ENCODE measurements around the gene PGR. TPM values are rescaled to one million over a fixed set of nuclear protein-coding genes. Genes with fewer than 3 reads are reported as not detected.
"Not testable (repeated sequence)": the region's sequence is repeated elsewhere in the genome, so short reads cannot be mapped to it uniquely, and the experiment has no call there.

PGR gene
- polyA plus RNA-seq, 3 donors: 0.07 to 0.16 (median 0.10) TPM

DNA sequence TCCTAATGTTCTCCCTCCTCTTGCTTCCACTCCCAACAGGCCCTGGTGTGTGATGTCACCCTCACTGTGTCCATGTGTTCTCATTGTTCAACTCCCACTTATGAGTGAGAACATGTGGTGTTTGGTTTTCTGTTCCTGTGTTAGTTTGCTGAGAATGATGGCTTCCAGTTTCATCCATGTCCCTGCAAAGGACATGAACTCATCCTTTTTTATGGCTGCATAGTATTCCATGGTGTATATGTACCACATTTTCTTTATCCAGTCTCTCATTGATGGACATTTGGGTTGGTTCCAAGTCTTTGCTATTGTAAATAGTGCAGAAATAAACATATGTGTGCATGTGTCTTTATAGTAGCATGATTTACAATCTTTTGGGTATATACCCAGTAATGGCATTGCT, 115.9 kb downstream of the PGR start:
- not testable (repeated sequence) for DNase-seq (ENCODE audit: low read depth in 3 of 3, low spot score in 2 of 3)

GRCh38 chr11:101011881-101012280, 117.7 kb downstream of the PGR start:
- DNase-seq (ENCODE audit: low read depth in 3 of 3, low spot score in 2 of 3): no peak

DNA sequence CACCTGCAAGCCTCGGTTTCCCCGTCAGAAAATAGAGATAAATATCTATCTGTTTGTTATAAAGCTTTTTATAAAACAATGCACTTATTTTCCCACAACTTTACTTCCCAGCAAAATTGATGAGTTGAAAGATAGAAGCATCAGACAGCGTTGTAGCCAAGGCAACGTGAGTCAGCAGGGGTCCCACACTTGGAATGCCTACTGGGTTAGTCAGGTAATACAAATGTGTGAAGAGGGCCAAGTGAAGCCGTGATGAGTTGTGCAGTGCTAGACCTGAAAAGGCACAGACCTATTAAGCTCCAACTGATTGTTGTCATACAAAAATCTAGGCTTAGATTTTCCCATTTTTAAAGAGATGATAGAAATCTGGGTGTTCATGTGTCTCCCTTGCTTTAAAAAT, 118.7 kb downstream of the PGR start:
- no peak for DNase-seq (ENCODE audit: low read depth in 3 of 3, low spot score in 2 of 3)

DNA sequence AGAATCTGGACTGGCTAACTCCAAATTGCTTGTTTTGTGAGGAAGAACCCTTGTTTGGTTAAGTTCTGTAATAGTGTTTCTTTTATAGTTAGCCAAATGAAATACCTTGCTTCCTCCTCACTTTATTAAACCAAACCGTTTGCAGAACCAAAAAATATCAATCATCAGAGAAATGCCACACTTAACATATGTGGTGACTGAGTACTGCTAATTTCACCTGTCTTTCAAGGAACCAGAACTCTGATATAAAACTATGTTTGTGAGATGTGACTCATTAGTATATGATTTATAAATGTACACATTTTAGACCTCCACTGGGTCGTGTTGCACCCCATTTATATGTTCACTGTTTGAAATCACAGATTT, 119.9 kb downstream of the PGR start:
- no peak for DNase-seq (ENCODE audit: low read depth in 3 of 3, low spot score in 2 of 3)

DNA sequence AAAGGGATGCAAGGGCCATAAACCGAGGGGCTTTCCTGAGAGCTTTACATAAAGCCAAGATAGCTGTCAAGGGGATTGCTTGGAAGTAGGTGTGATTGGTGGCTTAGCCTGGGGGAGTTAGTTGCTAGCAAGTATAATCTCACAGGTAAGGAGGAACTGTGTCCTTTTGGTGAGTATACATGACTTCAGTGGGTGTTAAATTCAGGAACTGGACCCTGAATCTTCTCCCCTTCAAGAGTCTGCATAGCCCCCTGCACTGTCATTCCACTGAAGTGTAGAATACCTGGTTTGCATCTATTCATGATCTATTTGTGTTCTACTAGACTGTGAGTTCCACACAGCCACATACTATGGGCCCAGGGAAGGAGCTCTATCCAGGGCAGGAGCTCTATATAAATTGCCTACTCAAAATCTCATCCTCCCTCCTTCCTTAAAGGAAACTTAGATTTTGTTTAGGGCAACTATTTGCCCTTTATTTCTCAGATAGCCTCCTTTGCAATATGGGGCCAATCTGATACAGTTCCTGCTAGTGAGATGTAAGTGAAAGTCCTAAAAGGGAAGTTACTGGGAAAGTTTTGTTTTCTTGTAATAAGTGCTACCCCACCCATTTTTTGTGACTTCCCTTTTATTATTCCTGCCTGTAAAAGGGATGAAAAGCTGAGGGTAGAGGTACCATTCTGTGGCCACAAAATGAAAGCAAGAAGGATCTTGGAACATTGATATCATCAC, 120.5 kb downstream of the PGR start:
- DNase-seq (ENCODE audit: low read depth in 3 of 3, low spot score in 2 of 3): no peak

DNA sequence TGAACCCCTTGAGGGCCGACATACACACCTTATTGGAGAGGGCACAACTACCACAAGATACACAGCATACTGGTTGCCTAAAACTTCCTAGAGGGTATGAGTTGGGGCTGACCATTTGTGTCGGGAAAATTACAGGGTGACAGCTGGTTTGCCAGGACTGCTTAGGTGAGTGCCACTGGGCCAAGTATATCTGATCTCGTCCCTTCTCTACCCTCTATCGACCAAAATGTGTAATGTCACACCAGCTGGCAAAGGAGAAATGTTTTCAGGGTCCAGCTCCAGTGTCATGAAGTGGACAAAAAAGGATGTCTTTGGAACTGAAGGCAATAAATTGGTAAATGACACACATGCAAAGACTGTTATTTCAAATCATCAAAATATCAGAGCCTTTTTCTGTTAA, 126.1 kb downstream of the PGR start:
- no peak for DNase-seq (ENCODE audit: low read depth in 3 of 3, low spot score in 2 of 3)

- DNase-seq (ENCODE audit: low read depth in 3 of 3, low spot score in 2 of 3): no peak
These were observed 129.9 kb downstream of the PGR start for GRCh38 chr11:100999756-101000155.

- DNase-seq (ENCODE audit: low read depth in 3 of 3, low spot score in 2 of 3): no peak
These were observed 134.6 kb downstream of the PGR start for GRCh38 chr11:100994966-100995365.

- no peak for DNase-seq (ENCODE audit: low read depth in 3 of 3, low spot score in 2 of 3)
These were observed 138.1 kb downstream of the PGR start for GRCh38 chr11:100991541-100991940.

DNA sequence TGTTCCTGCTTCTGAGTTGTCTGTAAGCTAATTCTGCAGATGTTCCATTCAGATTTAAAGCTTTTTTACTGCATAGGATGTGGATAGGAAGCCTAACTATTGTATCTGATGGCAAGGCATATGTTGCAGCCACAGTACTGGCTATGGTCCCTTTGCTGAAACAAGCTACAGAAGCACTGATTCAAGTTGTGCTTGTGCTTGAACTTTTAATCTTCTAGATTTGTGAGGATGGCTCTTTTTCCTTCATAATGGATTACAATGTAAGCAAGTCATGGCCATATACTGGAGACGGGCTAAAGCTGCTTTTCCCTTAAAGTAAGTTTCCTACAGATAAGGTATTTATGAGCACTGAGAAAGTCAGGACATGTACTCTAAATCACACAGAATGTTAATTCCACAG, 138.7 kb downstream of the PGR start:
- DNase-seq (ENCODE audit: low read depth in 3 of 3, low spot score in 2 of 3): no peak

DNA sequence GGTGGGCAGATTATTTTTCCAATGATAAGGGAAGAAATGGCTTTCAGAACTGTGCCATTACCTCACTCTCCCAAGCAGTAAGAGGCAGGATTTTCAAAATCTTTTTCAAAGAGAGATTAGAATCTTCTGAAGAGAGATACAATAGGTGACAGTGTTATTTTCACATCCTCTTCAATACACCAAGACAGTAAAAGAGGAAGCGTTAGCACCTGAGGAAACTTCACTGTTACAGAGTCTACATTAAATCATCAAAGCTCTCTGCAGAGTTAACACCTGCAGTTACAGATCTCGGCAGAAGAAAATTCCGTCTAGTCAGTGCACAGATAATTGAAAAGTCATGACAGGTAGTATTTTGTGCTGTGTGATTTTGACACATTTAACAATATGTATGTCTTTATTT, 144.9 kb downstream of the PGR start:
- no peak for DNase-seq (ENCODE audit: low read depth in 3 of 3, low spot score in 2 of 3)

- no peak for DNase-seq (ENCODE audit: low read depth in 3 of 3, low spot score in 2 of 3)
These were observed 148.3 kb downstream of the PGR start for GRCh38 chr11:100981196-100981824.

- no peak for DNase-seq (ENCODE audit: low read depth in 3 of 3, low spot score in 2 of 3)
These were observed 149.5 kb downstream of the PGR start for GRCh38 chr11:100980156-100980555.

All from right renal cortex interstitium (tissue), 3 donors.